IMR-90 (cell line): ENCODE data around the gene RC3H2. TPM values are rescaled to one million over a fixed set of nuclear protein-coding genes. Genes with fewer than 3 reads are reported as not detected.

Source experiments
- ATAC-seq: fragments of 200-7000 bp; cut with Tn5 transposase; 2 replicates; pipeline ENCODE4 v1.9.1; 2020; ENCODE audit warnings: low read depth, mild to moderate bottlenecking, moderate library complexity
- BruUV-seq: library from RNA; stranded (reverse); fragments of 400-500 nt; replicated peaks from 2 replicates; lab custom pipeline; 2021; lab: Mats Ljungman, UMichigan
- CTCF ChIA-PET: fragments of 300-600 bp; formaldehyde crosslinking; extraction: SDS; loops from one replicate; lab custom pipeline; 2021; ENCODE audit warnings: antibody characterized with exemption; lab: Yijun Ruan, JAX
- POLR2A ChIA-PET: fragments of 300-600 bp; sonication (Branson Sonifier 250); formaldehyde crosslinking; loops from one replicate; lab custom pipeline; 2022; ENCODE audit warnings: antibody characterized with exemption; ENCODE audit not compliant: unreplicated experiment; lab: Charles Lee
- DNase-seq: peaks from one replicate; pipeline ENCODE4 v3.0.0; 2013
- H2AFZ ChIP-seq: replicated peaks from 2 replicates; pipeline ENCODE3; 2013; ENCODE audit warnings: low read length, mild to moderate bottlenecking; ENCODE audit not compliant: poor library complexity
- H2AK5ac ChIP-seq: 2 replicates; pipeline ENCODE4 v1.6.1; 2013; ENCODE audit warnings: low read depth, low read length, inconsistent platforms
- H2AK9ac ChIP-seq: replicated peaks from 2 replicates; pipeline ENCODE3; 2013; ENCODE audit warnings: mild to moderate bottlenecking, low read depth, low read length, moderate library complexity; ENCODE audit not compliant: poor library complexity
- H2BK120ac ChIP-seq: 2 replicates; pipeline ENCODE4 v1.6.1; 2013; ENCODE audit warnings: low read depth, low read length, inconsistent platforms
- H2BK15ac ChIP-seq: 3 replicates; pipeline ENCODE4 v1.6.1; 2013; ENCODE audit warnings: low read depth, low read length, inconsistent platforms
- H2BK20ac ChIP-seq: 2 replicates; pipeline ENCODE4 v1.6.1; 2013; ENCODE audit warnings: low read depth, mild to moderate bottlenecking, inconsistent platforms, low read length, moderate library complexity
- H2BK5ac ChIP-seq: 2 replicates; pipeline ENCODE4 v1.6.1; 2013; ENCODE audit warnings: mild to moderate bottlenecking, low read depth, low read length, inconsistent platforms; ENCODE audit not compliant: poor library complexity, severe bottlenecking
- H3K14ac ChIP-seq: replicated peaks from 2 replicates; pipeline ENCODE4 v1.6.1; 2013; ENCODE audit warnings: low read depth, low read length, inconsistent platforms
- H3K18ac ChIP-seq: 2 replicates; pipeline ENCODE4 v1.6.1; 2013; ENCODE audit warnings: low read depth, low read length, control low read depth
- H3K23ac ChIP-seq: 2 replicates; pipeline ENCODE4 v1.6.1; 2013; ENCODE audit warnings: low read depth, low read length, inconsistent platforms
- H3K27ac ChIP-seq: 2 replicates; pipeline ENCODE4 v1.5.1; 2013; ENCODE audit warnings: mild to moderate bottlenecking, control low read depth, low read length; ENCODE audit not compliant: insufficient read depth
- H3K27me3 ChIP-seq: 2 replicates; pipeline ENCODE4 v1.6.1; 2013; ENCODE audit warnings: low read length; ENCODE audit not compliant: control insufficient read depth, insufficient read depth
- H3K36me3 ChIP-seq: 2 replicates; pipeline ENCODE4 v1.6.1; 2013; ENCODE audit warnings: low read length, mixed read lengths; ENCODE audit not compliant: control insufficient read depth, insufficient read depth
- H3K4ac ChIP-seq: 2 replicates; pipeline ENCODE4 v1.6.1; 2013; ENCODE audit warnings: low read depth, low read length, inconsistent platforms
- H3K4me1 ChIP-seq: 2 replicates; pipeline ENCODE4 v1.6.1; 2013; ENCODE audit warnings: low read length, mixed read lengths; ENCODE audit not compliant: control insufficient read depth, insufficient read depth
- H3K4me2 ChIP-seq: 2 replicates; pipeline ENCODE4 v1.6.1; 2013; ENCODE audit warnings: low read depth, mild to moderate bottlenecking, control low read depth, low read length, moderate library complexity
- H3K4me3 ChIP-seq: 2 replicates; pipeline ENCODE4 v1.5.1; 2013; ENCODE audit warnings: low read depth, mild to moderate bottlenecking, control low read depth, low read length, moderate library complexity; ENCODE audit not compliant: insufficient read depth
- H3K56ac ChIP-seq: 2 replicates; pipeline ENCODE4 v1.6.1; 2013; ENCODE audit warnings: low read length, inconsistent platforms; ENCODE audit not compliant: insufficient read depth; ENCODE audit errors: extremely low read depth
- H3K79me1 ChIP-seq, 2 experiments: 2 replicates each; pipeline ENCODE4 v1.6.1; 2013; ENCODE audit warnings: low read length in 2 of 2, inconsistent platforms in 1 of 2, low read depth in 1 of 2
- H3K9ac ChIP-seq: 2 replicates; pipeline ENCODE4 v1.6.1; 2013; ENCODE audit warnings: low read depth, low read length, control low read depth
- H3K9me1 ChIP-seq: 2 replicates; pipeline ENCODE4 v1.6.1; 2013; ENCODE audit warnings: low read length, inconsistent platforms; ENCODE audit not compliant: insufficient read depth
- H3K9me3 ChIP-seq: 2 replicates; pipeline ENCODE4 v1.6.1; 2013; ENCODE audit warnings: low read length; ENCODE audit not compliant: control insufficient read depth, insufficient read depth
- H4K20me1 ChIP-seq: 2 replicates; pipeline ENCODE4 v1.6.1; 2013; ENCODE audit warnings: low read length, inconsistent platforms; ENCODE audit not compliant: insufficient read depth
- H4K5ac ChIP-seq: 2 replicates; pipeline ENCODE4 v1.6.1; 2013; ENCODE audit warnings: mild to moderate bottlenecking, low read depth, low read length, control low read depth
- H4K8ac ChIP-seq, 2 experiments: 2 replicates each; pipeline ENCODE4 v1.6.1; 2013; ENCODE audit warnings: low read depth in 2 of 2, low read length in 2 of 2, control low read depth in 1 of 2, inconsistent platforms in 1 of 2
- H4K91ac ChIP-seq: 2 replicates; pipeline ENCODE4 v1.6.1; 2013; ENCODE audit warnings: low read depth, low read length, inconsistent platforms; ENCODE audit not compliant: insufficient read depth
- CHD1 ChIP-seq: IDR thresholded peaks from 2 replicates; pipeline ENCODE4 v1.6.1; 2012; ENCODE audit warnings: low read depth, low read length, improper control_type of control experiment
- CTCF ChIP-seq: conservative IDR thresholded peaks from 2 replicates; pipeline ENCODE4 v1.5.1; 2012; ENCODE audit warnings: mild to moderate bottlenecking, low read depth, low read length, improper control_type of control experiment
- FOS ChIP-seq: fragments of 150-350 bp; IDR thresholded peaks from 2 replicates; pipeline ENCODE4 v1.6.1; 2016; ENCODE audit warnings: low read depth, low read length
- MAZ ChIP-seq: IDR thresholded peaks from 2 replicates; pipeline ENCODE4 v1.6.1; 2012; ENCODE audit warnings: low read depth, mild to moderate bottlenecking, low read length, improper control_type of control experiment, moderate library complexity, borderline replicate concordance
- NFE2L2 ChIP-seq: fragments of 150-350 bp; IDR thresholded peaks from 2 replicates; pipeline ENCODE4 v1.6.1; 2016; ENCODE audit warnings: low read depth, mild to moderate bottlenecking, low read length
- POLR2A ChIP-seq: IDR thresholded peaks from 2 replicates; pipeline ENCODE4 v1.6.1; 2012; ENCODE audit warnings: mild to moderate bottlenecking, low read depth, low read length
- RAD21 ChIP-seq: IDR thresholded peaks from 2 replicates; pipeline ENCODE4 v1.6.1; 2012; ENCODE audit warnings: low read length, improper control_type of control experiment
- RFX5 ChIP-seq: IDR thresholded peaks from 2 replicates; pipeline ENCODE4 v1.8.0; 2012; ENCODE audit warnings: low read depth, mild to moderate bottlenecking, low read length, moderate library complexity
- SMC3 ChIP-seq: fragments of 150-350 bp; IDR thresholded peaks from 2 replicates; pipeline ENCODE4 v1.6.1; 2016; ENCODE audit warnings: low read depth, mild to moderate bottlenecking, antibody characterized with exemption, low read length, moderate library complexity
- USF2 ChIP-seq: fragments of 150-350 bp; IDR thresholded peaks from 2 replicates; pipeline ENCODE4 v1.6.1; 2017; ENCODE audit warnings: mild to moderate bottlenecking, antibody characterized with exemption, low read length, low read depth
- WGBS, 2 experiments: methylation state at CpG; one replicate each; pipeline versions ENCODE4 v1.1.5 to v1.1.7; 2013; ENCODE audit warnings: missing lambda C conversion rate in 2 of 2; ENCODE audit not compliant: insufficient read length in 1 of 2; ENCODE audit errors: extremely low coverage in 2 of 2; 5-methylcytosine and 5-hydroxymethylcytosine counted together
- dilution Hi-C: fragments of 300-500 bp; cut with HindIII; formaldehyde crosslinking; loops from one replicate; pipeline ENCODE4 v1.14.3; 2018; ENCODE audit warnings: low sequenced_read_pairs; ENCODE audit not compliant: unreplicated experiment
- in situ Hi-C: fragments of 300-500 bp; cut with MboI; formaldehyde crosslinking; loops from 3 replicates; pipeline ENCODE4 v1.14.3; 2019; ENCODE audit warnings: low sequenced_read_pairs, inconsistent platforms, mixed read lengths
- intact Hi-C: fragments of 100-400 bp; cut with micrococcal nuclease; formaldehyde crosslinking; loops from 2 replicates; pipeline ENCODE4 v1.10.0; 2022
- polyA plus RNA-seq, 3 experiments: library from polyadenylated mRNA; depleted of rRNA; stranded (reverse); fragments of >200 nt; gene quantifications; 2 replicates each; pipeline ENCODE4 v1.2.3, GENCODE V29; 2012; ENCODE audit warnings: low replicate concordance in 1 of 3
- total RNA-seq: library from RNA; depleted of rRNA; stranded (reverse); fragments of >200 nt; gene quantifications from 2 replicates; pipeline ENCODE4 v1.2.3, GENCODE V29; 2012

The RC3H2 gene
- total and polyA plus RNA-seq, 2 of the 4 experiments (the other 2 are of a cell fraction) = 14.7 to 58.4 TPM

GRCh38 chr9:122835313-122835731 is 69.8 kb downstream of the RC3H2 start:
- ChIA-PET POLR2A (no interaction called here), CTCF (interaction anchor here (0.8 kb wide), 1 partner anchor 25 kb away, joined by 4 read pairs; no protein-coding TSS in a partner anchor)
- no peak for TF ChIP-seq CTCF
- TF ChIP-seq MAZ = no peak
- no peak for TF ChIP-seq NFE2L2
- TF ChIP-seq SMC3 = no peak
- no peak for TF ChIP-seq CHD1
- TF ChIP-seq RAD21 = no peak
- TF ChIP-seq USF2 = no peak
- no peak for TF ChIP-seq FOS
- no peak for TF ChIP-seq RFX5
- no peak for TF ChIP-seq POLR2A
- no peak overlapping the region for H2BK20ac ChIP-seq
- H3K56ac ChIP-seq = no peak overlapping the region
- no peak overlapping the region for H3K18ac ChIP-seq
- no peak overlapping the region for H3K4me2 ChIP-seq
- H4K20me1 ChIP-seq = no peaks in the 10 kb centered on the region
- no peak overlapping the region for H3K23ac ChIP-seq
- H4K8ac ChIP-seq = no peak overlapping the region
- ATAC-seq = peak; percentile 35; the same call in 1 of the 2 replicates
- in situ Hi-C loops = loop anchor here (25.0 kb wide), 1 partner anchor 502 kb away; no protein-coding TSS in a partner anchor
- H4K5ac ChIP-seq = no peak overlapping the region
- 83% methylated on average over 2 of the region's 4 CpGs; no CpG with 5 or more reads in 1 of the 2 experiments for WGBS, 2 experiments
- no TSS peak for BruUV-seq
- H3K36me3 ChIP-seq = no peaks in the 10 kb centered on the region
- H3K9me1 ChIP-seq = no peaks in the 10 kb centered on the region
- no peak overlapping the region for H2AFZ ChIP-seq
- dilution Hi-C loops = no loop called here
- no peak overlapping the region for H2BK15ac ChIP-seq
- H3K14ac ChIP-seq = no peak overlapping the region
- intact Hi-C loops = no loop called here
- H3K9me3 ChIP-seq = no peaks in the 10 kb centered on the region
- H2BK120ac ChIP-seq = no peak overlapping the region
- H4K91ac ChIP-seq = no peak overlapping the region
- DNase-seq = no peak
- no peaks in the 10 kb centered on the region for H3K79me1 ChIP-seq
- no peak overlapping the region for H3K4me3 ChIP-seq
- no peak overlapping the region for H3K9ac ChIP-seq
- no peak overlapping the region for H2AK5ac ChIP-seq
- no peak overlapping the region for H2AK9ac ChIP-seq
- no peaks in the 10 kb centered on the region; the same call in 1 of the 2 replicates for H3K27me3 ChIP-seq
- H3K27ac ChIP-seq = no peak overlapping the region
- H3K4me1 ChIP-seq = no peaks in the 10 kb centered on the region
- H3K4ac ChIP-seq = no peak overlapping the region
- H2BK5ac ChIP-seq = no peak overlapping the region
